ENCODE measurements around the gene CENPB.
A peak's percentile ranks its signal among the peaks of the same experiment; 100 is the strongest.

The CENPB gene

DNA sequence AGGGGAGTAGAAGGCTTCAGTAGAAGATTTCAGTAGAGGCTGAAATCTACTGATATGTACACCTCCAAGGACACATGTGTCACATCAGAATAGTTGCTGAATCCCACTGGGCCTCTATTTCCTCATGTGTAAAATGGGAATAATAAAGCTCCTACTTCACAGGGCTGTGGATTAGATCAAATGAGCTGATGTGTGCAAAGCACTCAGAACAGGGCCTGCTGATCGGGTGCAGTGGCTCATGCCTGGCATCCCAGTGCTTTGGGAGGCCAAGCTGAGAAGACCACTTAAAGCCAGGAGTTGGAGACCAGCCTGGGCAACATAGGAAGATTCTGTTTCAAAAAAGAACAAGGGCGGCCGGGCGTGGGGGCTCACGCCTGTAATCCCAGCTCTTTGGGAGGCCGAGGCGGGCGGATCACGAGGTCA lies 25.7 kb upstream of the CENPB start:
- no peak for TF ChIP-seq EZH2 (IDR thresholded peaks at IDR 0.05; ENCODE audit: borderline replicate concordance, low read length)
- TF ChIP-seq, protein P1, sequence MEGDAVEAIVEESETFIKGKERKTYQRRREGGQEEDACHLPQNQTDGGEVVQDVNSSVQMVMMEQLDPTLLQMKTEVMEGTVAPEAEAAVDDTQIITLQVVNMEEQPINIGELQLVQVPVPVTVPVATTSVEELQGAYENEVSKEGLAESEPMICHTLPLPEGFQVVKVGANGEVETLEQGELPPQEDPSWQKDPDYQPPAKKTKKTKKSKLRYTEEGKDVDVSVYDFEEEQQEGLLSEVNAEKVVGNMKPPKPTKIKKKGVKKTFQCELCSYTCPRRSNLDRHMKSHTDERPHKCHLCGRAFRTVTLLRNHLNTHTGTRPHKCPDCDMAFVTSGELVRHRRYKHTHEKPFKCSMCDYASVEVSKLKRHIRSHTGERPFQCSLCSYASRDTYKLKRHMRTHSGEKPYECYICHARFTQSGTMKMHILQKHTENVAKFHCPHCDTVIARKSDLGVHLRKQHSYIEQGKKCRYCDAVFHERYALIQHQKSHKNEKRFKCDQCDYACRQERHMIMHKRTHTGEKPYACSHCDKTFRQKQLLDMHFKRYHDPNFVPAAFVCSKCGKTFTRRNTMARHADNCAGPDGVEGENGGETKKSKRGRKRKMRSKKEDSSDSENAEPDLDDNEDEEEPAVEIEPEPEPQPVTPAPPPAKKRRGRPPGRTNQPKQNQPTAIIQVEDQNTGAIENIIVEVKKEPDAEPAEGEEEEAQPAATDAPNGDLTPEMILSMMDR (IDR thresholded peaks at IDR 0.05; ENCODE audit: low read length) = no peak
- no peak overlapping the region for H3K4me3 ChIP-seq (ENCODE audit: low read depth, low read length, poor library complexity, severe bottlenecking)
- H3K9ac ChIP-seq (ENCODE audit: low read length) = no peak overlapping the region; the same call in 1 of the 2 replicates
- H3K4me1 ChIP-seq (ENCODE audit: insufficient read depth, low read length, severe bottlenecking) = peaks cover 22% of the 10 kb centered on the region
- no peak overlapping the region; the same call in 1 of the 2 replicates for H3K4me2 ChIP-seq (ENCODE audit: low read length)
- no peaks in the 10 kb centered on the region for H3K36me3 ChIP-seq (ENCODE audit: insufficient read depth, low read length)
- H3F3A ChIP-seq (ENCODE audit: insufficient read depth, low read length) = no peaks in the 10 kb centered on the region
- no peaks in the 10 kb centered on the region; the same call in 1 of the 2 replicates for H3K27me3 ChIP-seq (ENCODE audit: insufficient read depth, low read length)
- no peaks in the 10 kb centered on the region for H3K79me2 ChIP-seq (ENCODE audit: insufficient read depth, low read length)
- no peak overlapping the region for H2AFZ ChIP-seq (ENCODE audit: low read length)
- H3K9me3 ChIP-seq (ENCODE audit: low read length) = no peaks in the 10 kb centered on the region
- H3K9me2 ChIP-seq (ENCODE audit: low read depth, low read length) = no peaks in the 10 kb centered on the region
- H4K20me1 ChIP-seq (ENCODE audit: insufficient read depth, low read length) = no peaks in the 10 kb centered on the region
- H3K27ac ChIP-seq (ENCODE audit: low read depth, low read length, poor library complexity, severe bottlenecking) = no peak overlapping the region

DNA sequence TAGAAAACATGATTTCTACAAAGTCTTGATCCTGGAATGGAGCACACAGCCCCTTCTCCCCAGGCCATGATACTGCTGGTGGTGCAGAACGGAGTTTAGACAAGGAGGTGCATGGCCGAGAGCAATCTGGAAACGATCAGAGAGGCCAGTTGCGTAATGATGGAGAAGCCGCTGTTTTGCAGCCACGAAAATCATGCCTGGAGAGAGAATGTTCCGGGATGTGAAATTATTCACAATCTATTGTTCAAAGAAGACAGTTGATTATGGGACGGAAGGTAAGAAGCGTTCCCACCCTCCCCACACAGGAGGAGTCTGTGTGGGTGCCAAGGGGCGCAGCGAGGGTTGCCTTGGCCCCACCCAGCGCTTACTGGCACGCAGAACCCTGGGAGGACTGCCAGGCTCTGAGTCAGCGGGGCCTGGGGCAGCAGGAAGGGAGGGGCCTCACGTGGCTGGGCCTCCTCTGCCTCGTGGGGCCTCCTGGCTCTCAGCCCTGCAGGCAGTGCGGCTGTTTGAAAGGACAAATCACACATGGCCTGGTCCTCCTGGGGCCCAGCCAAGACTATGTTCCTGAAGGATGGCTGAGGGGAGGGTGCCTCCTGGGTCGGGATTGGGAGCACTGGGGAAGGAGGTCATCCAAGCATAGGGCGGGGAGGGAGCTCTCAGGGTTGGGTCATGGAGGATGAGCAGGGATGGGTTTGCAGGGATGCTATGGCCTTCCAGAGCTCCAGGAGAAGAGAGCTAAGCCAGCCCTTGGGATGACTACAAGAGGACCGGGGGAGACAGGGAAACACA lies 25.1 kb upstream of the CENPB start:
- Histone ChIP-seq H3F3A (ENCODE audit: insufficient read depth, low read length) (no peaks in the 10 kb centered on the region), H3K79me2 (ENCODE audit: insufficient read depth, low read length) (no peaks in the 10 kb centered on the region), H3K4me2 (ENCODE audit: low read length) (peak overlapping the region; percentile 32; the same call in 1 of the 2 replicates), H4K20me1 (ENCODE audit: insufficient read depth, low read length) (no peaks in the 10 kb centered on the region), H3K4me3 (ENCODE audit: low read depth, low read length, poor library complexity, severe bottlenecking) (peak overlapping the region; percentile 10), H2AFZ (ENCODE audit: low read length) (no peak overlapping the region), H3K27ac (ENCODE audit: low read depth, low read length, poor library complexity, severe bottlenecking) (no peak overlapping the region), H3K9me3 (ENCODE audit: low read length) (no peaks in the 10 kb centered on the region), H3K27me3 (ENCODE audit: insufficient read depth, low read length) (no peaks in the 10 kb centered on the region; the same call in 1 of the 2 replicates), H3K9me2 (ENCODE audit: low read depth, low read length) (no peaks in the 10 kb centered on the region), H3K9ac (ENCODE audit: low read length) (no peak overlapping the region; the same call in 1 of the 2 replicates), H3K4me1 (ENCODE audit: insufficient read depth, low read length, severe bottlenecking) (peaks cover 27% of the 10 kb centered on the region), H3K36me3 (ENCODE audit: insufficient read depth, low read length) (no peaks in the 10 kb centered on the region; the same call in 1 of the 2 replicates)
- no peak for TF ChIP-seq EZH2 (IDR thresholded peaks at IDR 0.05; ENCODE audit: borderline replicate concordance, low read length)
- TF ChIP-seq, protein P1 (IDR thresholded peaks at IDR 0.05; ENCODE audit: low read length) = no peak

DNA sequence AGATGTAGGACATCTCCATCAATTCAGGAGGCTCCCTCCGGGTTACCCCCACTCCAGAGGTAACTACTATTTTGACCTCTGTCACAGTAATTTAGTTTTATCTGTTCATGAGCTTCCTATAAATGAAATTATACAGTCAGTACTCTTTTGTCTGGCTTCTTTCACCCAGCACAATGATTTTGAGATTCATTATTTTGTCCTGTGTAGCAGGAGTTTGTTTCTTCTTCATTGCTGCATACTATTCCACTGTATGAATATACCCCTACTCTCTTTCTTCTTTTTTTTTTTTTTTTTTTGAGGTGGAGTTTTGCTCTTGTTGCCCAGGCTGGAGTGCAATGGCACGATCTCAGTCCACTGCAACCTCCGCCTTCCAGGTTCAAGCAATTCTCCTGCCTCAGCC lies 22.0 kb upstream of the CENPB start:
- no peaks in the 10 kb centered on the region for H3K79me2 ChIP-seq (ENCODE audit: insufficient read depth, low read length)
- no peaks in the 10 kb centered on the region for H3K9me3 ChIP-seq (ENCODE audit: low read length)
- H3K36me3 ChIP-seq (ENCODE audit: insufficient read depth, low read length) = peaks cover 29% of the 10 kb centered on the region
- H3K4me1 ChIP-seq (ENCODE audit: insufficient read depth, low read length, severe bottlenecking) = peaks cover 23% of the 10 kb centered on the region
- no peak overlapping the region for H3K4me3 ChIP-seq (ENCODE audit: low read depth, low read length, poor library complexity, severe bottlenecking)
- no peaks in the 10 kb centered on the region for H3K9me2 ChIP-seq (ENCODE audit: low read depth, low read length)
- H3F3A ChIP-seq (ENCODE audit: insufficient read depth, low read length) = no peaks in the 10 kb centered on the region
- H4K20me1 ChIP-seq (ENCODE audit: insufficient read depth, low read length) = no peaks in the 10 kb centered on the region
- H3K4me2 ChIP-seq (ENCODE audit: low read length) = no peak overlapping the region
- H3K27ac ChIP-seq (ENCODE audit: low read depth, low read length, poor library complexity, severe bottlenecking) = no peak overlapping the region
- no peaks in the 10 kb centered on the region; the same call in 1 of the 2 replicates for H3K27me3 ChIP-seq (ENCODE audit: insufficient read depth, low read length)
- no peak overlapping the region for H3K9ac ChIP-seq (ENCODE audit: low read length)
- no peak overlapping the region for H2AFZ ChIP-seq (ENCODE audit: low read length)
- TF ChIP-seq EZH2 (IDR thresholded peaks at IDR 0.05; ENCODE audit: borderline replicate concordance, low read length) = no peak
- TF ChIP-seq, protein P1 (IDR thresholded peaks at IDR 0.05; ENCODE audit: low read length) = no peak
